ENCODE results near the gene TNNI3K. TPM values are rescaled to one million over a fixed set of nuclear protein-coding genes. Genes with fewer than 3 reads are reported as not detected.

TNNI3K gene
- polyA plus RNA-seq, 1 donor = 1.1 TPM

- Histone ChIP-seq H3K36me3 (ENCODE audit: control insufficient read depth, insufficient read depth, low read length) (no peaks in the 10 kb centered on the region), H3K4me3 (ENCODE audit: low read length) (no peak overlapping the region), H3K4me1 (ENCODE audit: control insufficient read depth, insufficient read depth, low read length) (no peaks in the 10 kb centered on the region), H3K9me3 (ENCODE audit: control insufficient read depth, low read depth, low read length) (no peaks in the 10 kb centered on the region), H3K27ac (ENCODE audit: low read length) (no peak overlapping the region), H3K27me3 (ENCODE audit: control insufficient read depth, insufficient read depth, low read length) (no peaks in the 10 kb centered on the region)
- no peak for DNase-seq
- no CpG with 5 or more reads among the region's 2 CpGs for WGBS (ENCODE audit: insufficient coverage, low lambda C conversion rate)
These were observed 310.6 kb downstream of the TNNI3K start for GRCh38 chr1:74545821-74546220.

GRCh38 chr1:74548961-74549750, 314.0 kb downstream of the TNNI3K start:
- DNase-seq = no peak
- Histone ChIP-seq H3K27ac (ENCODE audit: low read length) (no peak overlapping the region), H3K9me3 (ENCODE audit: control insufficient read depth, low read depth, low read length) (no peaks in the 10 kb centered on the region), H3K4me1 (ENCODE audit: control insufficient read depth, insufficient read depth, low read length) (no peaks in the 10 kb centered on the region), H3K36me3 (ENCODE audit: control insufficient read depth, insufficient read depth, low read length) (no peaks in the 10 kb centered on the region), H3K27me3 (ENCODE audit: control insufficient read depth, insufficient read depth, low read length) (no peaks in the 10 kb centered on the region), H3K4me3 (ENCODE audit: low read length) (no peak overlapping the region)
- WGBS (ENCODE audit: insufficient coverage, low lambda C conversion rate) = 68% methylated on average over 2 of the region's 4 CpGs

- no peaks in the 10 kb centered on the region for H3K27me3 ChIP-seq (ENCODE audit: control insufficient read depth, insufficient read depth, low read length)
- WGBS (ENCODE audit: insufficient coverage, low lambda C conversion rate) = 80% methylated on average over 1 of the region's 2 CpGs
These were observed 314.7 kb downstream of the TNNI3K start for GRCh38 chr1:74549932-74550331.

GRCh38 chr1:74570797-74571492, 335.8 kb downstream of the TNNI3K start:
- no peaks in the 10 kb centered on the region for H3K4me1 ChIP-seq (ENCODE audit: control insufficient read depth, insufficient read depth, low read length)
- H3K4me3 ChIP-seq (ENCODE audit: low read length) = no peak overlapping the region
- WGBS (ENCODE audit: insufficient coverage, low lambda C conversion rate) = 34% methylated on average over 2 of the region's 14 CpGs
- no peaks in the 10 kb centered on the region for H3K36me3 ChIP-seq (ENCODE audit: control insufficient read depth, insufficient read depth, low read length)
- no peaks in the 10 kb centered on the region for H3K9me3 ChIP-seq (ENCODE audit: control insufficient read depth, low read depth, low read length)
- H3K27ac ChIP-seq (ENCODE audit: low read length) = no peak overlapping the region
- H3K27me3 ChIP-seq (ENCODE audit: control insufficient read depth, insufficient read depth, low read length) = peaks cover 3% of the 10 kb centered on the region
- no peak for DNase-seq

More at GRCh38 chr1:74549932-74550331, 314.7 kb downstream of the TNNI3K start:
- no peaks in the 10 kb centered on the region for H3K9me3 ChIP-seq (ENCODE audit: control insufficient read depth, low read depth, low read length)
- H3K27ac ChIP-seq (ENCODE audit: low read length) = no peak overlapping the region
- DNase-seq = no peak
- H3K36me3 ChIP-seq (ENCODE audit: control insufficient read depth, insufficient read depth, low read length) = no peaks in the 10 kb centered on the region
- H3K4me1 ChIP-seq (ENCODE audit: control insufficient read depth, insufficient read depth, low read length) = no peaks in the 10 kb centered on the region
- no peak overlapping the region for H3K4me3 ChIP-seq (ENCODE audit: low read length)

- 72% methylated on average over 8 of the region's 8 CpGs for WGBS (ENCODE audit: insufficient coverage, low lambda C conversion rate)
- H3K27ac ChIP-seq (ENCODE audit: low read length) = no peak overlapping the region
- DNase-seq = no peak
- H3K4me3 ChIP-seq (ENCODE audit: low read length) = no peak overlapping the region
- peaks cover 3% of the 10 kb centered on the region for H3K27me3 ChIP-seq (ENCODE audit: control insufficient read depth, insufficient read depth, low read length)
- H3K4me1 ChIP-seq (ENCODE audit: control insufficient read depth, insufficient read depth, low read length) = no peaks in the 10 kb centered on the region
- no peaks in the 10 kb centered on the region for H3K9me3 ChIP-seq (ENCODE audit: control insufficient read depth, low read depth, low read length)
- H3K36me3 ChIP-seq (ENCODE audit: control insufficient read depth, insufficient read depth, low read length) = no peaks in the 10 kb centered on the region
These were observed 336.3 kb downstream of the TNNI3K start for GRCh38 chr1:74571493-74571800.

GRCh38 chr1:74571891-74572290, 336.7 kb downstream of the TNNI3K start:
- no peaks in the 10 kb centered on the region for H3K36me3 ChIP-seq (ENCODE audit: control insufficient read depth, insufficient read depth, low read length)
- no peaks in the 10 kb centered on the region for H3K9me3 ChIP-seq (ENCODE audit: control insufficient read depth, low read depth, low read length)
- H3K27ac ChIP-seq (ENCODE audit: low read length) = no peak overlapping the region
- no peak overlapping the region for H3K4me3 ChIP-seq (ENCODE audit: low read length)
- H3K27me3 ChIP-seq (ENCODE audit: control insufficient read depth, insufficient read depth, low read length) = peaks cover 3% of the 10 kb centered on the region
- DNase-seq = no peak
- WGBS (ENCODE audit: insufficient coverage, low lambda C conversion rate) = 77% methylated on average over 3 of the region's 6 CpGs
- H3K4me1 ChIP-seq (ENCODE audit: control insufficient read depth, insufficient read depth, low read length) = no peaks in the 10 kb centered on the region

GRCh38 chr1:74578101-74578500, 342.9 kb downstream of the TNNI3K start:
- no peak overlapping the region for H3K4me3 ChIP-seq (ENCODE audit: low read length)
- no peaks in the 10 kb centered on the region for H3K9me3 ChIP-seq (ENCODE audit: control insufficient read depth, low read depth, low read length)
- no peak for DNase-seq
- H3K36me3 ChIP-seq (ENCODE audit: control insufficient read depth, insufficient read depth, low read length) = no peaks in the 10 kb centered on the region
- WGBS (ENCODE audit: insufficient coverage, low lambda C conversion rate) = no CpG with 5 or more reads among the region's 2 CpGs
- H3K27me3 ChIP-seq (ENCODE audit: control insufficient read depth, insufficient read depth, low read length) = no peaks in the 10 kb centered on the region
- no peaks in the 10 kb centered on the region for H3K4me1 ChIP-seq (ENCODE audit: control insufficient read depth, insufficient read depth, low read length)
- H3K27ac ChIP-seq (ENCODE audit: low read length) = no peak overlapping the region

GRCh38 chr1:74579425-74579824, 344.2 kb downstream of the TNNI3K start:
- H3K4me1 ChIP-seq (ENCODE audit: control insufficient read depth, insufficient read depth, low read length) = no peaks in the 10 kb centered on the region
- no peaks in the 10 kb centered on the region for H3K27me3 ChIP-seq (ENCODE audit: control insufficient read depth, insufficient read depth, low read length)
- no CpG with 5 or more reads among the region's 3 CpGs for WGBS (ENCODE audit: insufficient coverage, low lambda C conversion rate)
- no peaks in the 10 kb centered on the region for H3K36me3 ChIP-seq (ENCODE audit: control insufficient read depth, insufficient read depth, low read length)
- no peak overlapping the region for H3K4me3 ChIP-seq (ENCODE audit: low read length)
- H3K27ac ChIP-seq (ENCODE audit: low read length) = no peak overlapping the region
- H3K9me3 ChIP-seq (ENCODE audit: control insufficient read depth, low read depth, low read length) = no peaks in the 10 kb centered on the region
- no peak for DNase-seq

GRCh38 chr1:74583397-74583796, 348.2 kb downstream of the TNNI3K start:
- Histone ChIP-seq H3K4me3 (ENCODE audit: low read length) (no peak overlapping the region), H3K27ac (ENCODE audit: low read length) (no peak overlapping the region), H3K9me3 (ENCODE audit: control insufficient read depth, low read depth, low read length) (no peaks in the 10 kb centered on the region), H3K36me3 (ENCODE audit: control insufficient read depth, insufficient read depth, low read length) (no peaks in the 10 kb centered on the region), H3K4me1 (ENCODE audit: control insufficient read depth, insufficient read depth, low read length) (no peaks in the 10 kb centered on the region), H3K27me3 (ENCODE audit: control insufficient read depth, insufficient read depth, low read length) (no peaks in the 10 kb centered on the region)
- WGBS (ENCODE audit: insufficient coverage, low lambda C conversion rate) = 100% methylated on average over 1 of the region's 3 CpGs
- DNase-seq = no peak

GRCh38 chr1:74584185-74584584, 349.0 kb downstream of the TNNI3K start:
- H3K4me3 ChIP-seq (ENCODE audit: low read length) = no peak overlapping the region
- no peaks in the 10 kb centered on the region for H3K36me3 ChIP-seq (ENCODE audit: control insufficient read depth, insufficient read depth, low read length)
- no CpG with 5 or more reads among the region's 2 CpGs for WGBS (ENCODE audit: insufficient coverage, low lambda C conversion rate)
- no peaks in the 10 kb centered on the region for H3K9me3 ChIP-seq (ENCODE audit: control insufficient read depth, low read depth, low read length)
- no peak overlapping the region for H3K27ac ChIP-seq (ENCODE audit: low read length)
- DNase-seq = no peak
- H3K4me1 ChIP-seq (ENCODE audit: control insufficient read depth, insufficient read depth, low read length) = no peaks in the 10 kb centered on the region
- no peaks in the 10 kb centered on the region for H3K27me3 ChIP-seq (ENCODE audit: control insufficient read depth, insufficient read depth, low read length)
